HG02840 (cell line): ENCODE measurements around the gene DLGAP1.
"Not testable (repeated sequence)": the region's sequence is repeated elsewhere in the genome, so short reads cannot be mapped to it uniquely, and the experiment has no call there.

Experiments used
- ATAC-seq: cut with Tn5 transposase; IDR thresholded peaks from one replicate; pipeline ENCODE4 v1.9.1; 2021; ENCODE audit warnings: mild to moderate bottlenecking, moderate library complexity, moderate number of reproducible peaks; ENCODE audit not compliant: unreplicated experiment, low FRiP score

The DLGAP1 gene

DNA sequence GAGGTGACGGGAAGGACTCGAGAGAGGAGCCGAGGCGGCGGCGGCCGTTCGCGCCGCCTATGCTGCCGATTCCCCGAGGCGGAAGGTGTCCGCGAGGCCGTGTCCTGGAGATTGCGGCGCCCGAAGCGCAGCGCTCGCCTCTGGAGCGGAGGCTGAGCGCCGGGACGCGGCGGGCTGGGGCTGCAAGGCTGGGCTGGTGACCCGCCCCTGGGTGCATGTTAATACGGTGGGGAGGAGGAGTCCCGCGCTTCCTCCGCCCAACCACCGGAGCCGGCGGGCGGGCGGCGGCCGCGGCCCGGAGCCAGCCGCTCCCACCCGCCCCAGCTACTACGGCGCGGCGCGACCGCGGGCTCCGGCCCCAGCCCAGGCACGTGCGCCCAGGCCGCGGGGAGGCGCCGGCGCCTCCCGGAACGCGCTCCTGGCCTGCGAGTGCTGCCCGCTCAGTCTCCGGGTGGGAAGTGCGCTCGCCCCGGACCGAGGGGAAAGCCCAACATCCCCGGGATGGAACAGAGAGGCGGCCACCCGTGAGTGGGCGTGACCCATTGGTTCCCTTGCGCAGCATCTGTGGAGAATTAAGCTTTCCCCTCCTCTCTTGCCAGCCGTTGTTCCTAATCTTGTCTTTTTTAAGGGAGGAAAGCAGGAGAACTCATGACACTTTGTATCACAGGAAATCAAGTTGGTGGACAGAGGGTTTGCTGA, at the start of gene DLGAP1:
DLGAP1 (minus strand) TSS at position 195 of the 699 bp plus-strand sequence.
- peak; percentile 69 for ATAC-seq

DNA sequence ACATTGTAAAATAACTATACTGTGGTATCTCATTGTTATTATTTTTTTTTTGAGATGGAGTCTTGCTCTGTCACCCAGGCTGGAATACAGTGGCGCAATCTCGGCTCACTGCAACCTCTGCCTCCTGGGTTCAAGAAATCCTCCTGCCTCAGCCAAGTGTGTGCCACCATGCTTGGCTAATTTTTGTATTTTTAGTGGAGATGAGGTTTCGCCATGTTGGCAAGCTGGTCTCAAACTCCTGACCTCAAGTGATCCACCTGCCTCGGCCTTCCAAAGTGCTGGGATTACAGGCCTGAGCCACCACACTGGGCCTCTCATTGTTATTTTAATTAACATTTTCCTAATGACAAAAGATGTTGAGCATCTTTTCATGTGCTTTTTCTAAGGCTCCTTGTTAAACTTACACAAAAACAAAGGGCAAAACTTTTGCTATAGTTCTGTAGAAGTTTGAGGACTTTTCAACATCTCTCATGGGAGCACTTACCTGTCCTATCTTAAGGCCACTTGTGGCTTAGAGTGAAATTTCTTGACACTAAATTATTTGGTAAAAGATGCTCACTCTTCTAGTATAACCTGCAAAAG, 39.7 kb upstream of the DLGAP1 start:
- not testable (repeated sequence) for ATAC-seq

DNA sequence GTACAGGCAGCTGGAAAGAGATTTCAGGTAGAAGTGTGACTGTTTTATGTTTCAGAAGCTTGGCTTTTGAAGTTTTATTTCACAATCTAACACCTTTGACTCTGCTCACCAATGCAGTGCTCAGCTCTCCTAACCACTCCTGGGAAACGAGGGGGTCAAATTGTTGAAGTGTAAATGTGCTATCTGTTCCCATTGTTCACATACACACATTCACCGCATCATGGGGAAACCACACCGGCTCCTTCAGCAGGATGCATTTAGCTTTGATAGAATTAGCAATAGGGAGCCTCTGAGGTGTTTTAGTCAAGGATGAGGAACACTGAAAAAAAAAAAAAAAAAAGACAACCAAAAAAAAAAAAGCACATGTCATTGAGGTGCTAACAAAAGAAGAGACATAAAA, 13.4 kb upstream of the DLGAP1 start:
- ATAC-seq, result no peak

DNA sequence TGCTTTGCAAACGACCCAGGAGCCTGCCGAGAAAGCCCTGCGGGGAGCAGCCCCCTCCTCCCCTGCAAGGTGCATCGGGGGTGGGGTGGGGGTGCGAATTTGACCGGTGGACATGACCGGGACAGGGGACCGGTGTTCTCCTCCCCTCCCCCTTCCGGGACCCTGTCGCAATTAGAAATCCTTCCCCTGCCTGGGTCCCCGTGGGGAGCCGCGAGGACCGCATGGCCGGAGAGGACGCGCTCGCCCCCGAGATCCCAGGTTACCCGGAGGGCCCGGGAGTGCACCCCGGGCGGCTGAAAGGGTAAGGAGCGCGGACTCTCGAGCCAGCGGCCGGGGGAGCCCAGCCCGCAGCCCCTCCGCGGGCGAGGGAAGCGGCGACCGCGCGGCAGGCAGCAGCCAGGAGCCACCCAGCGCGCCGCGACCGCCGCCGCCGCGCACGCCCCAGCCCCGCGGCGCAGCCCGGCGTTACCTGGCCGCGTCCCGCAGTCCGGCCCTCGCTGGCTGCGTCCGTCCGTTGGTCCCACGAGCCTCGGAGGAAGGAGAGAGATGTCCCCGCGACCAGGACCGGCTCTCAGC, 482 bp downstream of the DLGAP1 start:
- ATAC-seq, result no peak

DNA sequence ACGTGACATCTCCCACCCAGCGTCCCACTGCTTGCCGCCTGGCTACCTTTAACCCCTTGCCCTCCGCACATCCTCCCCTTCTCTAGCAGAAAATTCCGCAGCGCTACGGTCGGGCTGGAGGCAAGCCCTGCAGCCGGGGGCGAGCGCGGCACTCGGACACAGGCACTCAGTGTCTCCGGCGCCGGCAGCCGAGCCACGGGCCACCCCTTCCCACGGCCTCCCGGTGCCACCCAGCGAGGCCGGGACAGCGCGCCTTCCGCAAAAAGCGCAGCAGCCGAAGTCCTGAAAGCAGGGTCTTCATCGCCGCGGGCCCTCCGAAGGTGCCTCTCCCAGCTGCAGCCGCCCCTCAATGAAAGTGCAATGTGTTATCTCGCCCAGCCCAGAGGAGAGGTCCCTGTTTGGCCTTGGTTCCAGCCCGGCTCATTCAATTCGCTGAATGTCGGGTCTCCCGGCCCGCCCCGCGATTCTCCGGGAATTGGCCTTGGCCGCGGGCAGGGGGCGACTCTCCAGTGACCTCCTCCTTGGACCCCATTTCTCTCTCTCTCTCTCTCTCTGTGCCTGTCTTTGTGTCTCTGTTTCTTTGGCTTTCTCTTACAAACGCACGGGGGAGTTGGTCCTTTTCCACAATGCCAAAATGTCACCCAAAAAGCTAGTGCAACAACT, 1.1 kb downstream of the DLGAP1 start:
- ATAC-seq, result no peak

DNA sequence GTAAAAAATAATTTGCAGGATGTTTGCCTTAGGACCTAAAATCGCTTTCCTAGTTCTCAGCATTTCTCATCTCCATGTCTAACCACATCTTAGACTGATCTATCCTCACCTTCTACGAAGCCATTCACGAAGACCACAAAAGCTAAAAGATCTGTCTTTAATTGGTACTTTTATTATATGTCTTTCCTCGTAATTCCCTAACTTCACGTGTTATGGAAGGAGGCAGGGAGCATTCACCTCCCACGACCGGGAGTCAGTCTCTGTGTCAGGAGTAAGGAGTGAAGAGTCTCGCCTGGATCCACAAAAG, 1.6 kb downstream of the DLGAP1 start:
- no peak for ATAC-seq

DNA sequence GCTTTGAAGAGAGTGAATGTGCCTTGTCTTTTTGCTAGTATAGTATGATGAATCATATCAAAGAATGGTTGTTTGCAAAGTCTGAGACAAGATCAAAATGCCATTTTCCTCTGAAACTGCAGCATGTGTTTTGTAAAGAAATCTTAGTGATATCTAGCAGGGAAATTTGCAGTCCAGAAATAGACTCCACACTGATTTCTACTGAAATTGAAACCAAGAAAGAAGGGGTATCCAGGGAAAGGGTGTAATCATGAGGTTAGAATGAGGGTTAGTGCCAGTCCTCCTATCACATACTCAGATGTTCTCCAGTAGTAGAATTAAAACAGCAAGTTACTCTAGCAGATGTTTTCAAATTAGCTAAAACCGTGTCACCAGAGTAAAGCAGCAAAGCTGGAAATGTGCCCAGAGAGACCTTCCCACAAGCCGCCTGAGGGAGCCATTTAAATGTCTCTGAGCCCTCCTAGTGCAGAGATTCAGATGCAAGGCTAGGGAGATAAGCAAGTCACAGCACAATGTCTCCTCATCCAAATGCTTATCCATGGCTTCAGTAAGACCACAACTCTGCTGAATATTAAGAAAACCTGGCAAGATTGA, 4.9 kb downstream of the DLGAP1 start:
- ATAC-seq, result no peak

DNA sequence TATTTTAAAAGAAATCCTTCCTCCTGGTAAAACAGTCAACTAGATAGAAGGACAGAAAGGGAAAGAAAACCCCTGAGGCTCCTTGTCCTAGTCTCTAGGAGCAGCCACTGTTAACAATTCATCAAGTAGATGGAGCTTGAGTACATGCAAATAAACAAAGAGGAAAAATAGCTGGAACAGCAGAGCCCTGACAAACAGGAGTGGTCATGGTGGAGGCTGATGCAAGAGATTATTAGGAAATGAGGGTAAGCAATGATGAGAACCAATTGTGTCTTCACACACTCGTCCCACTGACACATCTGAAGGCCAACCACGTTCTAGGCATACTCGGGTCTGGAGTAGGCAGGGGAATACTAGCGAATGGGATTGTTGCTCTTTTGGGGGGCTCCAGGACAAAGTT, 9.2 kb downstream of the DLGAP1 start:
- ATAC-seq, result no peak

DNA sequence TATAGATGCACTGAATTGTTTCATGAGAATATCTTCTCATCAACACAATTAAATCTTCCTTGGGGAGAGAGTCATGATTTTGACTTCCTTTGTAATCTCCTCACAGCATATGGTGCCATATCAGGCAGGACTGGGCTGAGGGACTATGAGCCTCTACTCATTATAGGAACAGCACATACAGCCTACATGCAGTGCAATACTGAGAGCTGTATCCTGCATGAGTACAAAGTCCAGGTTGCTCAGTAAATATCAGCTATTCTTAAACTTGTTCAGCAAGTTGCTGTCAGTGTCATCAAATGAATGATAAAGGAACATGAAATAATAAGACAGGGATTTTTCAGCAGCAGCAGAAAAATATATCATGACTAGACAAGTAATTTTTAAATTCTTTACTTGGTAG, 10.8 kb downstream of the DLGAP1 start:
- ATAC-seq, result no peak

DNA sequence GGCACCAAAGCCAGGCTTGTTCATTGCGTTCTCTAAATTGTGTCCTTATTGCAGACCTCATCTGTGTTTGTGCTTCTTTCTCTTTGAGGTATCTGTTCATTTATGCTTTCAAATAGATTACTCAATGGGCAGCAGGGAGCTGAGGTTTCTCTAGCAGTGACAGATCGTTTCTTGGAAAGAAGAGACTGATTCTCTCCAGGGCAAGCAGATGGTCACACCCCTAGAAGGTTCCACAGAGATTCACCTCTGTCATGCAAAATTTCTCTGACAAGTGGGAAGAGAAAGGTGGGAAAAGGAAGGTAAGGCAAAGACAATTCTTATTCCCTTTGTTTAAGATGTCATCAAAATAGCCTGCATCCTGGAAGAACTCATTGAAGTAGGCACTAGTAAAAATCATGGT, 14.0 kb downstream of the DLGAP1 start:
- ATAC-seq, result no peak

DNA sequence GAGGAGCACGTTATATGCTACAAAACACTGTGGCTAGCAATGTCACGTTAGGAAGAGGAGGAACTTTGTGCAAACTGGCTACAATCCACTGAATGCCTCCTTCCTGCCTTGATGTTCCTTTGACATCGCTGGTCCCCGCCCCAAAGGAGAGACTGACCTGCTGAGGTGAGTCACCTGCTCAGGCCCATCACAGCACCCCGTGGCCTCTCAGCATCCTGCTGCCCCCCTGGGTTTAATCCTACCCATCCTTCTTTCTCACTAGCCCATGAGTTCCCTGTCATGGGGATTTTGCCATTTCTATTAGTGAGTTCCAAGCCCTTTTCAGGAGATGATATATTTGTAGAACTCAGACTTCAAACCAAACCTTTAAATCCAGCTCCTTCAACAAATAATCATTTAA, 16.2 kb downstream of the DLGAP1 start:
- no peak for ATAC-seq

DNA sequence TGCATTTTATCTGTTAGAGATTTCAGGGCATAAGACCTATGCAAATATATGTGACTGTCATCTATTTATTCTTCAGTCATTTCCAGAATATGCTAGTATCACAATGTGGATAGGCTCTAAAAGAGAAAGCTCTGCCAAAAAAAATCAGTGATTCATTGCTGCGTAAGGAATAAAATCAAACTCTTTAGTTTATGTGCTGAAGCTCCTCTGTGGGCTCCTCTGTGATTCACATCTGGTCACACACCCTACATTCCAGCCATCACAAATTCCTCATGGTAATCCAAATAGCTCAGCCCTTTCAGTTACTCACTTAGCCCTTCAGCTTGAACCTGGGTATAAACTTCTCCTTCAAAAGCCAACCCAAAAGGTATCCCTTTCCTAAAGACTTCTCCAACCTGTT, 21.4 kb downstream of the DLGAP1 start:
- ATAC-seq, result no peak

DNA sequence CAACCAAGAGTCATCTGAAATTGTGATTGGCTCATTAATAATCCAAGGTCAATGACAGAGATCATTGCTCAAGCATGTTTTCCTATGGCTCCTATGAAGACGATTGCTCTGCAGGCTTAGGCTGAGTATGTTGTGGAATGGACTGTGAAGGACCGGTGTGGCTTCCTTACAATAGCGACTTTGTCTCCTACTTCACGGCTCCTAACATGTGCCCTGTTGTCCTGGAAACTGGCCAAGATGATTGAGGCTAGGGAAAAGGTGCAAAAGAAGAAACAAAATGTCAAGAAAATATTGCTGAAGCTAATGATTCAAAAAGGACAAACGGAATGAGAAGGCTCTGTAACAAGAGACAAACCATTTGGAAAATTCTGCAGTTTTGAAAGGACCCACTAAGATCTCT, 24.3 kb downstream of the DLGAP1 start:
- ATAC-seq, result no peak

DNA sequence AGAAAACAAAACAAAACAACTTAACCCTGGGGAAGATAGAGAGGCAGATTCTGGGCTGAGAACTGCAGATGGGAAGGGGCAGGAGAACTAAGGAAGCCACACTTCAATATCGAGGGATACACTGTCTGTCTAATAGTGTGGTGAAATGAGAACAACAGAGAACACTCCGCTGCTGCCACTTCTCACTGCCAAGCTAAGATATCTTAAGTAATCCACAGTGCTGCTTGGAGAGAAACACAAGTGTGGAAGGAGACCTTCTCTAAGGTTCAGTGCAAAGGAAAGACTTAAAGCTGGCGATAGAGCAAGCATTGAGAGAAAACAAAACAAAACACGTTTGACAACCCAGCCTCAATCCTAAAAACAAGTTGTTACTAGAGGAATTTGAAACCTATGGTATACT, 37.4 kb downstream of the DLGAP1 start:
- no peak for ATAC-seq

DNA sequence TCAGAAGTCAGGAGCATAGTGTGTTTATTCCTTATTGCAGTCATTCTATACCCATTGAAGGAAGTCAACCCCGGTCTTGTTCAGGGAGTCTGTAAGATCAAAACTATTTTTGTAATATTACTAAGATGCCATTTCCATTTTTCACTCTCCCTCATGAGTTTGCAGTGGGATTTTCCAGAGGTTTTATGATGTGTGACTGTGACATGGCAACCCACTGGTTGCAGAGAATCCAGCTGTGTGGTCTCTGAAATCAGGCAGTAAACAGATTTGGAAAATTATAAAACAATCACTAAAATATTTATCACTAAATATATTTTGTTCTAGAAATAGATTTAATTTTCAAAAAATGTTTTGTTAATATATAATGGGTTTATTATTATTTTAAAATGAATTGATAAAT, 38.1 kb downstream of the DLGAP1 start:
- no peak for ATAC-seq

DNA sequence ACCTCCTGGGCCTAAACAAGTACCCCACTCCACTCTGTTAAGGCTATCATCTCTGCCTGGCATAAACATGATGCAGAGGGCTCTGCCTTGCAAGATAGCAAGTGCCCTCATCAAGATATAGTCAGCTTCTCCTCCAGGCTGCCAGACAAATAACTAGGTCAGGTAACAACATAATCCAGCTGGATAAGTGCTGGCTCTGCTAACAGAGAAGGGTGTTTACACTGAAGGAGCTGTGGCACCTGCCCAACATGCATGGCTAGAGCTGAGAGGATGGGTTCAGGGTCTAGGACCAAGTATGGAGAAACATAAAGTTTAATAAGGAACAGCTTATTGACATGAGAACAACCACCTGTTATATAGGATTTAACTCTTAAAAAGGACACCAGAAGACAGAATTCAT, 42.8 kb downstream of the DLGAP1 start:
- ATAC-seq, result no peak

DNA sequence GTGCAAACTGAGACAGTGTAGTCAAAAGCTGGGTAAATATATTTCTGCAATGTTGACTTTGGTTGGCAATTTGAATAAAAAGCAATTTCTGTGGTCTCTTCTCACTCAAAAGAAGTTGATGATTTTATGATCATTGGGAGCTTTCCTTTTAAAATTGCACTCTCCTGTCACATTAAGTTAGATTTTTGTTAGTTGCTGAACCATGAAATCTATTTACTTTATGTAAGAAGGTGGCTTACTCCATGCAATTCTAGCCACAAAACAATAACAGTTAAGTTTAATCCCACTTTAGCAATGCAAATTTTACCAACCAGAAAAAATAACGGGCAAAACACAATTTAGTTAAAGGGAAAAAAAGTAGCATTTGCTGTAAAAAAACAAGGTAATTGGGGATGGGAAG, 48.3 kb downstream of the DLGAP1 start:
- no peak for ATAC-seq

DNA sequence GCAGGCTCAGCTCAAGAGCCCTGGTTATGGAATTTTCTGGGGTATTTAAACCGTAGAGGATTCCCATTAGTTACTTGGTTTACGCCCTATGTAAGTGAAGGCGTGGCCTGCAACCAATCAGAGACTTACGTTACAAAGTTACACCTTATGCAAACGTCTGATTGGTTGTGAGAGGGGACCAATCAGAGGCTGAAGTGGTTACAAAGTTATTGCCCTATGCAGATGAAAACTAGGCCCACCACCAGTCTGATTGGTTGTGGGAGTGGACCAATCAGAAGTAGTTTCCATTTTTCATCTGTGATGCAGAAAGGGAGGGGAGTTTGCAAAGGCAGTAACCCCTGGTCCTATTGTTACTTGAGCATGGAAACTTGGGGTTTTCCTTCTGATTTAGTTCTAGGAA, 49.1 kb downstream of the DLGAP1 start:
- no peak for ATAC-seq

DNA sequence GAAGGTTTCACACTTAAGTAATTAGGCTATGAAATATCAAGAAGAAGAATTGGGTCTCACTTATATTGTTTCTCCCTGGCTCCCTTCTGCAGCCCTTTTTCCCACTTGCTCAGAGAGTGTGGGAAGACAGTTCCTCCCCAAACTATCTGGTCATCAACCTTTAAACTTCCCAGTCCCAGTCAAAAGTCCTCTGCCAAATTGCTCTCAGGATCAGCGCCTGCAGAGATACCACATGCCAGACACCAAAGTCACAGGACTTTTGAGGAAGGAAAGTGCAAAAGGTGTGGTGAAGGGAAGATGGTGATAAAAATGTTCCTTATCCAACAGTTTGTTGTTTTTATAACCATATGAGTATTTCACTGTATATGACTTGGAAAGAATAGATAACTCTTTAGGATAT, 51.3 kb downstream of the DLGAP1 start:
- ATAC-seq, result no peak

DNA sequence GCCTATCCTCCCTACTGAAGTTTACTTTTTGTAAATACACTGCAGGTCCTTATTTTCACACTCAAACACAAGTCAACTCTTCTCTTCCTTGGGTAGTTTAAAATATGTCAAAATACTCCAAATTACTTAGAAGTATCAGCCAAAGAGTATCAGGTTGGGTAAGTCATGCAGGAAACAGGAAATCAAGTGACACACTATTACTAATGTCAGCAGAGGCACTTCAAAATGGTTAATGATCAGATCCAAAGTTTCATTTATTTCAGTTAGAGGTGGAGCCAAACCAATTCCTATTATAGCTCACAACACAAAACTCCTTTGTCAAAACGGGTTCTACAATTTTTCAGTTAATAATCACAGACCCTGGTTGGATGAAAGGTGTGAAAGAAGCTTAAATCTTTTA, 54.2 kb downstream of the DLGAP1 start:
- ATAC-seq, result no peak

DNA sequence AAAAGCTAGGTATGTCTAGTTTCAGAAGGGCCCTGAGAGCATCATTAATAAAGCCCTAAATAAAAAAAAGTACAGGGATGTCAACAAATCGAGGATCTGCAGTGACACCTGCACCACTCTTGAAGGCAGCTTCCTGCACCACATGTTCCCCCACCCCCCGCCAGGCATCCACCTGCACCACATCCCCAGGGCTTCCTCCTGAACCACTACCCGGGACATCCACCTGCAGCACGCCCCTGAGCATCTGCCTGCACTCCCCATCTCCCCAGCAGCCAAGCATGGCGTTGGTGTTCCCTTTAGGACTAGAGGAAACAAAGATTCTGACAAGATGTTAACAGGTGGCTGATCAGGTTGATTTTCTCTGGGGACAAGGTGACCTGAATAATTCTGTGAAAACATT, 55.2 kb downstream of the DLGAP1 start:
- no peak for ATAC-seq

DNA sequence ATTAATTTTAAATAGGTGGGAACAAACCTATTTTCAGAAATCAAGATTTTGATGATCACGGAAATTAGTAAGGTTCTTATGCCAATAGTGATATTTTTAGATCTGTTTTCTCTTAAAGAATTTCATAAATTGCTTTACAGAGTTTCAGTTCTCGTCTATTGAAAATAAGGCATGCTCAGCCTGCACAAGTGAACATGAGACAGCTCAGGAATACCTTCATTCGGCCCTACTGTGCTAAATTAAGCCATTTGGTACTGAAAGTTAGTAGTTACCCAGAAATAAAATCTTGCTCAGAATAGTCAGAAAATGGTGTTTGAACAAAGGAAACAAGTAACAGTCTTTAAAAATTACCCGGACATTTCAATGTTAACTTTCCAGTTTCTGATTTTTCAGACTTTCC, 60.4 kb downstream of the DLGAP1 start:
- no peak for ATAC-seq
